ENCODE measurements around the gene LYZL4.

Gene LYZL4

GRCh38 chr3:42398080-42398479 lies 12.3 kb downstream of the LYZL4 start:
- DNase-seq (no peak), ATAC-seq (ENCODE audit: insufficient read depth, low read depth) (no peak)
- Histone ChIP-seq H2AFZ (ENCODE audit: low read depth, low read length) (no peak overlapping the region), H3K27me3 (ENCODE audit: insufficient read depth, low read length, poor library complexity) (peaks cover 2% of the 10 kb centered on the region), H3K36me3 (ENCODE audit: insufficient read depth, low read length) (no peaks in the 10 kb centered on the region), H3K9ac (ENCODE audit: low read depth, low read length) (no peak overlapping the region), H3K4me2 (ENCODE audit: insufficient read depth, low read length) (no peak overlapping the region), H3K4me1 (ENCODE audit: insufficient read depth, low read length) (no peaks in the 10 kb centered on the region), H3K9me3 (ENCODE audit: insufficient read depth, low read length, severe bottlenecking) (no peaks in the 10 kb centered on the region), H3K27ac (ENCODE audit: low read length) (no peak overlapping the region), H4K20me1 (ENCODE audit: insufficient read depth, low read length) (no peaks in the 10 kb centered on the region), H3K79me2 (ENCODE audit: insufficient read depth, low read length) (no peaks in the 10 kb centered on the region), H3K4me3 (ENCODE audit: low read depth in 1 of 2, low read length in 2 of 2) (no peak overlapping the region)
- TF ChIP-seq EZH2 (IDR thresholded peaks at IDR 0.05; ENCODE audit: borderline replicate concordance, low read depth, low read length, severe bottlenecking) (no peak), CTCF (IDR thresholded peaks at IDR 0.05; ENCODE audit: borderline replicate concordance, extremely low read depth, low read length, poor library complexity, severe bottlenecking) (no peak)

GRCh38 chr3:42397644-42398043 lies 12.8 kb downstream of the LYZL4 start:
- Histone ChIP-seq H2AFZ (ENCODE audit: low read depth, low read length) (no peak overlapping the region), H3K4me1 (ENCODE audit: insufficient read depth, low read length) (no peaks in the 10 kb centered on the region), H3K4me3 (ENCODE audit: low read depth in 1 of 2, low read length in 2 of 2) (no peak overlapping the region), H3K27ac (ENCODE audit: low read length) (no peak overlapping the region), H3K27me3 (ENCODE audit: insufficient read depth, low read length, poor library complexity) (peaks cover 2% of the 10 kb centered on the region), H3K79me2 (ENCODE audit: insufficient read depth, low read length) (no peaks in the 10 kb centered on the region), H4K20me1 (ENCODE audit: insufficient read depth, low read length) (no peaks in the 10 kb centered on the region), H3K36me3 (ENCODE audit: insufficient read depth, low read length) (no peaks in the 10 kb centered on the region), H3K9ac (ENCODE audit: low read depth, low read length) (no peak overlapping the region), H3K4me2 (ENCODE audit: insufficient read depth, low read length) (no peak overlapping the region), H3K9me3 (ENCODE audit: insufficient read depth, low read length, severe bottlenecking) (no peaks in the 10 kb centered on the region)
- ATAC-seq (ENCODE audit: insufficient read depth, low read depth), result no peak
- no peak for DNase-seq
- TF ChIP-seq EZH2 (IDR thresholded peaks at IDR 0.05; ENCODE audit: borderline replicate concordance, low read depth, low read length, severe bottlenecking) (no peak), CTCF (IDR thresholded peaks at IDR 0.05; ENCODE audit: borderline replicate concordance, extremely low read depth, low read length, poor library complexity, severe bottlenecking) (no peak)

- Histone ChIP-seq H3K9me3 (ENCODE audit: insufficient read depth, low read length, severe bottlenecking) (no peaks in the 10 kb centered on the region), H4K20me1 (ENCODE audit: insufficient read depth, low read length) (no peaks in the 10 kb centered on the region), H3K9ac (ENCODE audit: low read depth, low read length) (no peak overlapping the region), H3K4me1 (ENCODE audit: insufficient read depth, low read length) (no peaks in the 10 kb centered on the region), H3K4me2 (ENCODE audit: insufficient read depth, low read length) (no peak overlapping the region), H3K79me2 (ENCODE audit: insufficient read depth, low read length) (no peaks in the 10 kb centered on the region), H3K27ac (ENCODE audit: low read length) (no peak overlapping the region), H3K36me3 (ENCODE audit: insufficient read depth, low read length) (no peaks in the 10 kb centered on the region), H3K27me3 (ENCODE audit: insufficient read depth, low read length, poor library complexity) (peaks cover 2% of the 10 kb centered on the region), H2AFZ (ENCODE audit: low read depth, low read length) (no peak overlapping the region), H3K4me3 (ENCODE audit: low read depth in 1 of 2, low read length in 2 of 2) (no peak overlapping the region)
- no peak for TF ChIP-seq EZH2 (IDR thresholded peaks at IDR 0.05; ENCODE audit: borderline replicate concordance, low read depth, low read length, severe bottlenecking)
- no peak for TF ChIP-seq CTCF (IDR thresholded peaks at IDR 0.05; ENCODE audit: borderline replicate concordance, extremely low read depth, low read length, poor library complexity, severe bottlenecking)
- no peak for ATAC-seq (ENCODE audit: insufficient read depth, low read depth)
- DNase-seq, result no peak
Measured at GRCh38 chr3:42394579-42395288, 15.7 kb downstream of the LYZL4 start.

Measured in DND-41 (cell line).